ENCODE measurements around the gene LDLRAD4.

DNA sequence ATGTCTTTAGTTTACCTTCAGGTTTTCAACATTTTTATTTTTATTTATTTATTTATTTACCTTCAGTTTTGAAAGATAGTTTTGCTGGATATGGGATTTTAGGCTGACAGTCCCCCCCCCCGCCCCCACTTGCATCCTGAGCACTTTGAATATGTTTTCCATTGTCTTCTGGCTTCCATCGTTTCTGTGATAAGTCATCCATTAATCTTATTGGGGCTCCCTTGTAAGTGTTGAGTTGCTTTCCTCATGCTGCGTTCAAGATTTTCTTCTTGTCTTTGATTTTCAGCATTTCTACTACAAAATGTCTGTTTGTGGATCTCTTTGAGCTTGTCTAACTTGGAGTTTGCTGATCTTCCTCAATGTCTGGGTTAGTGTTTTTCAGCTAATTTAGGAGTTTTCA is 19.4 kb upstream of the LDLRAD4 start:
- no peak for TF ChIP-seq EZH2 (IDR thresholded peaks at IDR 0.05; ENCODE audit: low read depth)
- TF ChIP-seq, protein P1, sequence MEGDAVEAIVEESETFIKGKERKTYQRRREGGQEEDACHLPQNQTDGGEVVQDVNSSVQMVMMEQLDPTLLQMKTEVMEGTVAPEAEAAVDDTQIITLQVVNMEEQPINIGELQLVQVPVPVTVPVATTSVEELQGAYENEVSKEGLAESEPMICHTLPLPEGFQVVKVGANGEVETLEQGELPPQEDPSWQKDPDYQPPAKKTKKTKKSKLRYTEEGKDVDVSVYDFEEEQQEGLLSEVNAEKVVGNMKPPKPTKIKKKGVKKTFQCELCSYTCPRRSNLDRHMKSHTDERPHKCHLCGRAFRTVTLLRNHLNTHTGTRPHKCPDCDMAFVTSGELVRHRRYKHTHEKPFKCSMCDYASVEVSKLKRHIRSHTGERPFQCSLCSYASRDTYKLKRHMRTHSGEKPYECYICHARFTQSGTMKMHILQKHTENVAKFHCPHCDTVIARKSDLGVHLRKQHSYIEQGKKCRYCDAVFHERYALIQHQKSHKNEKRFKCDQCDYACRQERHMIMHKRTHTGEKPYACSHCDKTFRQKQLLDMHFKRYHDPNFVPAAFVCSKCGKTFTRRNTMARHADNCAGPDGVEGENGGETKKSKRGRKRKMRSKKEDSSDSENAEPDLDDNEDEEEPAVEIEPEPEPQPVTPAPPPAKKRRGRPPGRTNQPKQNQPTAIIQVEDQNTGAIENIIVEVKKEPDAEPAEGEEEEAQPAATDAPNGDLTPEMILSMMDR (conservative IDR thresholded peaks at IDR 0.05), result no peak

Data from PC-9 (cell line).